Fibroblast of mammary gland (primary cell): ENCODE measurements around the gene KCNT1.

Experiments used
- DNase-seq: peaks from one replicate; pipeline ENCODE4 v3.0.0-alpha.2; 2010; ENCODE audit warnings: low read depth
- H3K4me3 ChIP-seq: 2 replicates; pipeline ENCODE4 v1.5.1; 2011; ENCODE audit warnings: low read depth, mild to moderate bottlenecking, low read length, moderate library complexity; ENCODE audit not compliant: control insufficient read depth
- CTCF ChIP-seq: conservative IDR thresholded peaks from 2 replicates; pipeline ENCODE4 v1.5.1; 2011; ENCODE audit warnings: low read depth, low read length, inconsistent platforms; ENCODE audit not compliant: control insufficient read depth, insufficient read depth

KCNT1 gene

GRCh38 chr9:135801070-135801469, 99.1 kb downstream of the KCNT1 start:
- no peak for DNase-seq
- no peak overlapping the region for H3K4me3 ChIP-seq
- no peak for TF ChIP-seq CTCF

GRCh38 chr9:135802876-135803419, 101.0 kb downstream of the KCNT1 start:
- no peak for TF ChIP-seq CTCF
- DNase-seq = no peak

GRCh38 chr9:135803441-135803840, 101.5 kb downstream of the KCNT1 start:
- H3K4me3 ChIP-seq = no peak overlapping the region
- TF ChIP-seq CTCF = no peak
- no peak for DNase-seq

More at GRCh38 chr9:135802876-135803419, 101.0 kb downstream of the KCNT1 start:
- no peak overlapping the region for H3K4me3 ChIP-seq

- no peak for TF ChIP-seq CTCF
- H3K4me3 ChIP-seq = no peak overlapping the region
- DNase-seq = no peak
Observed at GRCh38 chr9:135804581-135805421, 102.8 kb downstream of the KCNT1 start.

- DNase-seq = no peak
- H3K4me3 ChIP-seq = no peak overlapping the region
- no peak for TF ChIP-seq CTCF
Observed at GRCh38 chr9:135805422-135806022, 103.5 kb downstream of the KCNT1 start.

GRCh38 chr9:135809166-135809565, 107.2 kb downstream of the KCNT1 start:
- TF ChIP-seq CTCF = no peak
- H3K4me3 ChIP-seq = no peak overlapping the region
- DNase-seq = peak; percentile 88
